ENCODE measurements around the gene MFSD1. TPM values are rescaled to one million over a fixed set of nuclear protein-coding genes. Genes with fewer than 3 reads are reported as not detected.

Gene MFSD1, protein sequence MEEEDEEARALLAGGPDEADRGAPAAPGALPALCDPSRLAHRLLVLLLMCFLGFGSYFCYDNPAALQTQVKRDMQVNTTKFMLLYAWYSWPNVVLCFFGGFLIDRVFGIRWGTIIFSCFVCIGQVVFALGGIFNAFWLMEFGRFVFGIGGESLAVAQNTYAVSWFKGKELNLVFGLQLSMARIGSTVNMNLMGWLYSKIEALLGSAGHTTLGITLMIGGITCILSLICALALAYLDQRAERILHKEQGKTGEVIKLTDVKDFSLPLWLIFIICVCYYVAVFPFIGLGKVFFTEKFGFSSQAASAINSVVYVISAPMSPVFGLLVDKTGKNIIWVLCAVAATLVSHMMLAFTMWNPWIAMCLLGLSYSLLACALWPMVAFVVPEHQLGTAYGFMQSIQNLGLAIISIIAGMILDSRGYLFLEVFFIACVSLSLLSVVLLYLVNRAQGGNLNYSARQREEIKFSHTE
- 44.9 and 70.4 TPM in 2 replicates for polyA plus RNA-seq (2012; rRNA removed)
- polyA plus RNA-seq (2012; cell fraction: cytosol; rRNA removed), result 62.0 and 65.7 TPM in 2 replicates
- 21.3 and 43.6 TPM in 2 replicates for polyA plus RNA-seq (2012; cell fraction: nucleus; rRNA removed)

DNA sequence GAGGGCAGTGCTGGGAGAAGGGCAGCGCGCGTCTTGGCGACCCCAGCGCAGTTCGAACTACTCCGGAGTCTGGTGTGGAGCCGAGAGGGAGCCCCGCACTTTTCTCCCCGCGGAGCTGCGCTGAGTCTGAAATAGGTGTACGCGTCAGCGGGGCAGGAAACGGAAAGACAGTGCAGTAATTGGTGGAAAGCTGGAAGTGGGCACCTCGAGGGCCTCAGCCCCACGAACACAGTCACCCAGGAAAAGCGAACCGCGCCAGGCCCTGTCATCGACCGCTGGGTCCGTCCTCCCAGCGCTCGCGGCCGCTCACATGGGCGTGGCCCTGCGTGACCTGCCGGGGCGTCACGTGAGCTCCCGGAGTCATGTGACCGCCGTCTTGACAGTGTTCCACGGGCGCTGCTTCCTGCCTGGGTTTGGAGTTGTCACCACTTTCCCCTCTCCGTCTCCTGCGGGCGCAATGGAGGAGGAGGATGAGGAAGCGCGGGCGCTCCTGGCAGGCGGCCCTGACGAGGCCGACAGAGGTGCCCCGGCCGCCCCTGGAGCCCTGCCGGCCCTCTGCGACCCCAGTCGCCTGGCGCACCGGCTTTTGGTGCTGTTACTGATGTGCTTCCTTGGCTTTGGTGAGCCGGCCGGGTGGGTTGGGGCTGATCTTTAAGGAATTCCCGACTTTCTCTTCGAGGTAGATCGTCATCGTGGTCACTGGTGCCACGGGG is at the start of gene MFSD1:
TSS of gene MFSD1 (plus strand) at position 359 of the 713 bp plus-strand sequence. CDS start at position 458, 99 bp downstream.
- Histone ChIP-seq H3F3A (replicated peaks; ENCODE audit: insufficient read depth) (peaks cover 12% of the 10 kb centered on the region), H3K27ac (ENCODE audit: low read depth in 2 of 2, low read length in 1 of 2) (peak within 1 kb of the TSS; percentile 58 to 62; a peak in 3 of 4 replicates), H4K20me1 (ENCODE audit: insufficient read depth) (no peaks in the 10 kb centered on the region), H3K4me3 (ENCODE audit: low read depth in 2 of 2, low read length in 1 of 2) (peak within 1 kb of the TSS; percentile 87 to 95), H3K79me2 (ENCODE audit: insufficient read depth) (peaks cover 30% of the 10 kb centered on the region), H3K9ac (peak within 1 kb of the TSS; percentile 77), H3K9me2 (no peaks in the 10 kb centered on the region), H3K27me3 (ENCODE audit: insufficient read depth) (no peaks in the 10 kb centered on the region), H3K36me3 (replicated peaks in 1 of 2; ENCODE audit: control insufficient read depth in 1 of 2, insufficient read depth in 2 of 2, low read length in 1 of 2) (peaks cover 20% of the 10 kb centered on the region in 2 experiments), H3K4me1 (ENCODE audit: control insufficient read depth in 1 of 2, insufficient read depth in 2 of 2, low read depth in 1 of 2, low read length in 1 of 2) (peaks cover 8 to 14% of the 10 kb centered on the region in 2 experiments; a peak in 3 of 4 replicates), H3K4me2 (peak within 1 kb of the TSS; percentile 77), H3K9me3 (no peaks in the 10 kb centered on the region), H2AFZ (ENCODE audit: low read depth) (peak within 1 kb of the TSS; percentile 92)
- peak; percentile 94 for DNase-seq
- CTCF ChIA-PET, result interaction anchor here (0.7 to 4.5 kb wide), 13 partner anchors 9 to 964 kb away, joined by 3 to 48 read pairs (median 4); partner anchors contain the start of gene GFM1
- POLR2A ChIA-PET, result interaction anchor here (0.6 to 1.0 kb wide), 3 partner anchors 70 to 157 kb away, joined by 3 to 5 read pairs (median 3); no protein-coding TSS in a partner anchor
- 2% methylated on average over 36 of the region's 61 CpGs for WGBS (ENCODE audit: low lambda C conversion rate)
- peak; percentile 18; the same call in 1 of the 2 replicates for TF ChIP-seq NFIC (IDR thresholded peaks at IDR 0.05; ENCODE audit: borderline replicate concordance)
- TF ChIP-seq MEF2A (IDR thresholded peaks at IDR 0.05; ENCODE audit: borderline replicate concordance, low read depth), result no peak
- 0 out of 2 replicates have a peak, but pooled peaks have one; percentile 41 for TF ChIP-seq FOXJ3 (CRISPR knock-in tag; IDR thresholded peaks at IDR 0.05)
- TF ChIP-seq NRF1 (IDR thresholded peaks at IDR 0.05; ENCODE audit: low read depth, low read length), result no peak
- TF ChIP-seq ELF1 (IDR thresholded peaks at IDR 0.05), result peak; percentile 83
- TF ChIP-seq POLR2AphosphoS5 (IDR thresholded peaks at IDR 0.05; ENCODE audit: low read depth, low read length), result peak; percentile 90
- no peak for TF ChIP-seq FOSL2 (IDR thresholded peaks at IDR 0.05; ENCODE audit: borderline replicate concordance, low read depth)
- TF ChIP-seq EZH2phosphoT487 (IDR thresholded peaks at IDR 0.05; ENCODE audit: borderline replicate concordance, low read depth), result no peak
- TF ChIP-seq, protein P1, sequence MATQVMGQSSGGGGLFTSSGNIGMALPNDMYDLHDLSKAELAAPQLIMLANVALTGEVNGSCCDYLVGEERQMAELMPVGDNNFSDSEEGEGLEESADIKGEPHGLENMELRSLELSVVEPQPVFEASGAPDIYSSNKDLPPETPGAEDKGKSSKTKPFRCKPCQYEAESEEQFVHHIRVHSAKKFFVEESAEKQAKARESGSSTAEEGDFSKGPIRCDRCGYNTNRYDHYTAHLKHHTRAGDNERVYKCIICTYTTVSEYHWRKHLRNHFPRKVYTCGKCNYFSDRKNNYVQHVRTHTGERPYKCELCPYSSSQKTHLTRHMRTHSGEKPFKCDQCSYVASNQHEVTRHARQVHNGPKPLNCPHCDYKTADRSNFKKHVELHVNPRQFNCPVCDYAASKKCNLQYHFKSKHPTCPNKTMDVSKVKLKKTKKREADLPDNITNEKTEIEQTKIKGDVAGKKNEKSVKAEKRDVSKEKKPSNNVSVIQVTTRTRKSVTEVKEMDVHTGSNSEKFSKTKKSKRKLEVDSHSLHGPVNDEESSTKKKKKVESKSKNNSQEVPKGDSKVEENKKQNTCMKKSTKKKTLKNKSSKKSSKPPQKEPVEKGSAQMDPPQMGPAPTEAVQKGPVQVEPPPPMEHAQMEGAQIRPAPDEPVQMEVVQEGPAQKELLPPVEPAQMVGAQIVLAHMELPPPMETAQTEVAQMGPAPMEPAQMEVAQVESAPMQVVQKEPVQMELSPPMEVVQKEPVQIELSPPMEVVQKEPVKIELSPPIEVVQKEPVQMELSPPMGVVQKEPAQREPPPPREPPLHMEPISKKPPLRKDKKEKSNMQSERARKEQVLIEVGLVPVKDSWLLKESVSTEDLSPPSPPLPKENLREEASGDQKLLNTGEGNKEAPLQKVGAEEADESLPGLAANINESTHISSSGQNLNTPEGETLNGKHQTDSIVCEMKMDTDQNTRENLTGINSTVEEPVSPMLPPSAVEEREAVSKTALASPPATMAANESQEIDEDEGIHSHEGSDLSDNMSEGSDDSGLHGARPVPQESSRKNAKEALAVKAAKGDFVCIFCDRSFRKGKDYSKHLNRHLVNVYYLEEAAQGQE (IDR thresholded peaks at IDR 0.05; ENCODE audit: low read depth, low read length), result peak; percentile 37; the same call in 1 of the 2 replicates
- TF ChIP-seq RXRA (IDR thresholded peaks at IDR 0.05; ENCODE audit: borderline replicate concordance, low read depth), result no peak
- TF ChIP-seq YY1 (IDR thresholded peaks at IDR 0.05; ENCODE audit: low read depth), result no peak
- peak; percentile 70; the same call in 1 of the 2 replicates for TF ChIP-seq TAF1 (IDR thresholded peaks at IDR 0.05; ENCODE audit: borderline replicate concordance, low read depth, low read length)
- peak; percentile 11; the same call in 1 of the 2 replicates for TF ChIP-seq JUND (IDR thresholded peaks at IDR 0.05)
- TF ChIP-seq GABPA (IDR thresholded peaks at IDR 0.05; ENCODE audit: low read depth), result peak; percentile 55; the same call in 1 of the 2 replicates
- TF ChIP-seq CHD2 (IDR thresholded peaks at IDR 0.05; ENCODE audit: low read length, partially characterized antibody), result peak; percentile 54
- peak; percentile 97 for TF ChIP-seq MXI1 (IDR thresholded peaks at IDR 0.05; ENCODE audit: low read depth, low read length)
- TF ChIP-seq RFX5 (IDR thresholded peaks at IDR 0.05; ENCODE audit: low read length), result no peak
- TF ChIP-seq, protein P2, sequence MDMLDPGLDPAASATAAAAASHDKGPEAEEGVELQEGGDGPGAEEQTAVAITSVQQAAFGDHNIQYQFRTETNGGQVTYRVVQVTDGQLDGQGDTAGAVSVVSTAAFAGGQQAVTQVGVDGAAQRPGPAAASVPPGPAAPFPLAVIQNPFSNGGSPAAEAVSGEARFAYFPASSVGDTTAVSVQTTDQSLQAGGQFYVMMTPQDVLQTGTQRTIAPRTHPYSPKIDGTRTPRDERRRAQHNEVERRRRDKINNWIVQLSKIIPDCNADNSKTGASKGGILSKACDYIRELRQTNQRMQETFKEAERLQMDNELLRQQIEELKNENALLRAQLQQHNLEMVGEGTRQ (IDR thresholded peaks at IDR 0.05; ENCODE audit: borderline replicate concordance, low read depth, low read length), result peak; percentile 99
- peak; percentile 100 for TF ChIP-seq USF1 (IDR thresholded peaks at IDR 0.05; ENCODE audit: borderline replicate concordance, low read depth)
- TF ChIP-seq EP300 (IDR thresholded peaks at IDR 0.05; ENCODE audit: borderline replicate concordance in 1 of 2, low read depth in 1 of 2, low read length in 1 of 2), result peak in 1 of 2 experiments; percentile 38; a peak in 1 of 4 replicates
- TF ChIP-seq, protein P3, sequence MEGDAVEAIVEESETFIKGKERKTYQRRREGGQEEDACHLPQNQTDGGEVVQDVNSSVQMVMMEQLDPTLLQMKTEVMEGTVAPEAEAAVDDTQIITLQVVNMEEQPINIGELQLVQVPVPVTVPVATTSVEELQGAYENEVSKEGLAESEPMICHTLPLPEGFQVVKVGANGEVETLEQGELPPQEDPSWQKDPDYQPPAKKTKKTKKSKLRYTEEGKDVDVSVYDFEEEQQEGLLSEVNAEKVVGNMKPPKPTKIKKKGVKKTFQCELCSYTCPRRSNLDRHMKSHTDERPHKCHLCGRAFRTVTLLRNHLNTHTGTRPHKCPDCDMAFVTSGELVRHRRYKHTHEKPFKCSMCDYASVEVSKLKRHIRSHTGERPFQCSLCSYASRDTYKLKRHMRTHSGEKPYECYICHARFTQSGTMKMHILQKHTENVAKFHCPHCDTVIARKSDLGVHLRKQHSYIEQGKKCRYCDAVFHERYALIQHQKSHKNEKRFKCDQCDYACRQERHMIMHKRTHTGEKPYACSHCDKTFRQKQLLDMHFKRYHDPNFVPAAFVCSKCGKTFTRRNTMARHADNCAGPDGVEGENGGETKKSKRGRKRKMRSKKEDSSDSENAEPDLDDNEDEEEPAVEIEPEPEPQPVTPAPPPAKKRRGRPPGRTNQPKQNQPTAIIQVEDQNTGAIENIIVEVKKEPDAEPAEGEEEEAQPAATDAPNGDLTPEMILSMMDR (IDR thresholded peaks at IDR 0.05), result no peak

Measured in SK-N-SH (cell line).